HL-60 (cell line): ENCODE results near the gene MRGPRX2.

ENCODE experiments used
- POLR2AphosphoS5 ChIP-seq: IDR thresholded peaks from 2 replicates; pipeline ENCODE4 v1.6.1; 2012; ENCODE audit warnings: low read depth
- TF ChIP-seq, protein P1 (sequence below): IDR thresholded peaks from one replicate; pipeline ENCODE4 v1.5.1; 2011; ENCODE audit warnings: low read length, control low read depth, inconsistent platforms; ENCODE audit not compliant: insufficient read depth

DNA sequence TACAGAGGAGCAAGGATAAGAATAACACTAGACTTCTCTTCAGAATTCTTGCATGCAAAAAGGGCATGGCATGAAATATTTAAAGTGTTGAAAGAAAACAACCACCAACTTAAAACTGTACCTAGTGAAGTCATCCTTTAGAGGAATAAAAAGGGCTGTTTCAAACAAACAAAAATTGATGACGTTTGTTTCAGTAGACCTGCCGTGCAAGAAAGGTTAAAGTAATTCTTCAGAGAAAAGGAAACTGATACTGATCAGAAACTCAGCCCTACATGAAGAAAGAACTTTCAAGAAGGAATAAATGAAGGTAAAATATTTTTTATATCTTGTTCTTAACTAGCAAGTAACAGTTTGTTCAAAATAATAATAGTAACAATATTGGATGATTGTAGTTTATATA is 27.5 kb downstream of the MRGPRX2 start:
- TF ChIP-seq, protein P1, sequence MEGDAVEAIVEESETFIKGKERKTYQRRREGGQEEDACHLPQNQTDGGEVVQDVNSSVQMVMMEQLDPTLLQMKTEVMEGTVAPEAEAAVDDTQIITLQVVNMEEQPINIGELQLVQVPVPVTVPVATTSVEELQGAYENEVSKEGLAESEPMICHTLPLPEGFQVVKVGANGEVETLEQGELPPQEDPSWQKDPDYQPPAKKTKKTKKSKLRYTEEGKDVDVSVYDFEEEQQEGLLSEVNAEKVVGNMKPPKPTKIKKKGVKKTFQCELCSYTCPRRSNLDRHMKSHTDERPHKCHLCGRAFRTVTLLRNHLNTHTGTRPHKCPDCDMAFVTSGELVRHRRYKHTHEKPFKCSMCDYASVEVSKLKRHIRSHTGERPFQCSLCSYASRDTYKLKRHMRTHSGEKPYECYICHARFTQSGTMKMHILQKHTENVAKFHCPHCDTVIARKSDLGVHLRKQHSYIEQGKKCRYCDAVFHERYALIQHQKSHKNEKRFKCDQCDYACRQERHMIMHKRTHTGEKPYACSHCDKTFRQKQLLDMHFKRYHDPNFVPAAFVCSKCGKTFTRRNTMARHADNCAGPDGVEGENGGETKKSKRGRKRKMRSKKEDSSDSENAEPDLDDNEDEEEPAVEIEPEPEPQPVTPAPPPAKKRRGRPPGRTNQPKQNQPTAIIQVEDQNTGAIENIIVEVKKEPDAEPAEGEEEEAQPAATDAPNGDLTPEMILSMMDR = no peak
- TF ChIP-seq POLR2AphosphoS5 = no peak
